ENCODE data around the gene TMEM183A.

TMEM183A gene

GRCh38 chr1:203028067-203028783 is 21.1 kb downstream of the TMEM183A start:
- Histone ChIP-seq H3K4me3 (ENCODE audit: insufficient read depth, low read depth, low read length) (no peak overlapping the region), H3K4me1 (ENCODE audit: control insufficient read depth, insufficient read depth, low read length) (peaks cover 18% of the 10 kb centered on the region), H3K27me3 (ENCODE audit: control insufficient read depth, insufficient read depth, low read length, poor library complexity, severe bottlenecking) (peaks cover 30% of the 10 kb centered on the region), H3K36me3 (ENCODE audit: control insufficient read depth, insufficient read depth, low read length) (peaks cover 15% of the 10 kb centered on the region), H3K27ac (ENCODE audit: insufficient read depth, low read depth, low read length, poor library complexity, severe bottlenecking) (no peak overlapping the region), H3K9me3 (ENCODE audit: control insufficient read depth, low read length) (no peaks in the 10 kb centered on the region)
- WGBS, 2 experiments: 89 to 90% methylated on average over 9 of the region's 9 CpGs

- H3K4me3 ChIP-seq (ENCODE audit: insufficient read depth, low read depth, low read length): no peak overlapping the region
- no peak overlapping the region for H3K27ac ChIP-seq (ENCODE audit: insufficient read depth, low read depth, low read length, poor library complexity, severe bottlenecking)
- 81 to 85% methylated on average over 13 of the region's 13 CpGs for WGBS, 2 experiments
Measured at GRCh38 chr1:203028784-203029553, 21.8 kb downstream of the TMEM183A start.

GRCh38 chr1:203031467-203031866 is 24.3 kb downstream of the TMEM183A start:
- WGBS, 2 experiments: 96% methylated on average over 6 of the region's 6 CpGs
- Histone ChIP-seq H3K27ac (ENCODE audit: insufficient read depth, low read depth, low read length, poor library complexity, severe bottlenecking) (no peak overlapping the region), H3K4me1 (ENCODE audit: control insufficient read depth, insufficient read depth, low read length) (peaks cover 18% of the 10 kb centered on the region), H3K27me3 (ENCODE audit: control insufficient read depth, insufficient read depth, low read length, poor library complexity, severe bottlenecking) (peaks cover 27% of the 10 kb centered on the region), H3K9me3 (ENCODE audit: control insufficient read depth, low read length) (no peaks in the 10 kb centered on the region), H3K4me3 (ENCODE audit: insufficient read depth, low read depth, low read length) (no peak overlapping the region), H3K36me3 (ENCODE audit: control insufficient read depth, insufficient read depth, low read length) (no peaks in the 10 kb centered on the region)

More at GRCh38 chr1:203028784-203029553, 21.8 kb downstream of the TMEM183A start:
- Histone ChIP-seq H3K27me3 (ENCODE audit: control insufficient read depth, insufficient read depth, low read length, poor library complexity, severe bottlenecking) (peaks cover 30% of the 10 kb centered on the region), H3K4me1 (ENCODE audit: control insufficient read depth, insufficient read depth, low read length) (peaks cover 18% of the 10 kb centered on the region), H3K36me3 (ENCODE audit: control insufficient read depth, insufficient read depth, low read length) (peaks cover 8% of the 10 kb centered on the region), H3K9me3 (ENCODE audit: control insufficient read depth, low read length) (no peaks in the 10 kb centered on the region)

- Histone ChIP-seq H3K4me3 (ENCODE audit: insufficient read depth, low read depth, low read length) (no peak overlapping the region), H3K27me3 (ENCODE audit: control insufficient read depth, insufficient read depth, low read length, poor library complexity, severe bottlenecking) (peaks cover 9% of the 10 kb centered on the region), H3K27ac (ENCODE audit: insufficient read depth, low read depth, low read length, poor library complexity, severe bottlenecking) (no peak overlapping the region), H3K36me3 (ENCODE audit: control insufficient read depth, insufficient read depth, low read length) (no peaks in the 10 kb centered on the region), H3K4me1 (ENCODE audit: control insufficient read depth, insufficient read depth, low read length) (peaks cover 9% of the 10 kb centered on the region), H3K9me3 (ENCODE audit: control insufficient read depth, low read length) (no peaks in the 10 kb centered on the region)
- WGBS, 2 experiments: 90 to 93% methylated on average over 2 of the region's 2 CpGs
Measured at GRCh38 chr1:203033287-203033686, 26.1 kb downstream of the TMEM183A start.

GRCh38 chr1:203033917-203034316 is 26.7 kb downstream of the TMEM183A start:
- Histone ChIP-seq H3K27me3 (ENCODE audit: control insufficient read depth, insufficient read depth, low read length, poor library complexity, severe bottlenecking) (peaks cover 3% of the 10 kb centered on the region), H3K4me1 (ENCODE audit: control insufficient read depth, insufficient read depth, low read length) (peaks cover 4% of the 10 kb centered on the region), H3K36me3 (ENCODE audit: control insufficient read depth, insufficient read depth, low read length) (no peaks in the 10 kb centered on the region), H3K27ac (ENCODE audit: insufficient read depth, low read depth, low read length, poor library complexity, severe bottlenecking) (no peak overlapping the region), H3K9me3 (ENCODE audit: control insufficient read depth, low read length) (no peaks in the 10 kb centered on the region), H3K4me3 (ENCODE audit: insufficient read depth, low read depth, low read length) (no peak overlapping the region)
- WGBS, 2 experiments: 92 to 93% methylated on average over 2 of the region's 2 CpGs

- Histone ChIP-seq H3K9me3 (ENCODE audit: control insufficient read depth, low read length) (no peaks in the 10 kb centered on the region), H3K27ac (ENCODE audit: insufficient read depth, low read depth, low read length, poor library complexity, severe bottlenecking) (no peak overlapping the region), H3K4me3 (ENCODE audit: insufficient read depth, low read depth, low read length) (no peak overlapping the region), H3K4me1 (ENCODE audit: control insufficient read depth, insufficient read depth, low read length) (no peaks in the 10 kb centered on the region), H3K27me3 (ENCODE audit: control insufficient read depth, insufficient read depth, low read length, poor library complexity, severe bottlenecking) (no peaks in the 10 kb centered on the region), H3K36me3 (ENCODE audit: control insufficient read depth, insufficient read depth, low read length) (no peaks in the 10 kb centered on the region)
- WGBS, 2 experiments: 90% methylated on average over 9 to 10 of the region's 10 CpGs
Measured at GRCh38 chr1:203034422-203035110, 27.4 kb downstream of the TMEM183A start.

- Histone ChIP-seq H3K4me1 (ENCODE audit: control insufficient read depth, insufficient read depth, low read length) (no peaks in the 10 kb centered on the region), H3K27ac (ENCODE audit: insufficient read depth, low read depth, low read length, poor library complexity, severe bottlenecking) (no peak overlapping the region), H3K9me3 (ENCODE audit: control insufficient read depth, low read length) (no peaks in the 10 kb centered on the region), H3K36me3 (ENCODE audit: control insufficient read depth, insufficient read depth, low read length) (no peaks in the 10 kb centered on the region), H3K4me3 (ENCODE audit: insufficient read depth, low read depth, low read length) (no peak overlapping the region), H3K27me3 (ENCODE audit: control insufficient read depth, insufficient read depth, low read length, poor library complexity, severe bottlenecking) (no peaks in the 10 kb centered on the region)
- WGBS, 2 experiments: 75% methylated on average over 15 of the region's 15 CpGs
Measured at GRCh38 chr1:203035111-203036000, 28.2 kb downstream of the TMEM183A start.

GRCh38 chr1:203036135-203036534 is 29.0 kb downstream of the TMEM183A start:
- Histone ChIP-seq H3K9me3 (ENCODE audit: control insufficient read depth, low read length) (no peaks in the 10 kb centered on the region), H3K4me1 (ENCODE audit: control insufficient read depth, insufficient read depth, low read length) (no peaks in the 10 kb centered on the region), H3K27ac (ENCODE audit: insufficient read depth, low read depth, low read length, poor library complexity, severe bottlenecking) (no peak overlapping the region), H3K36me3 (ENCODE audit: control insufficient read depth, insufficient read depth, low read length) (no peaks in the 10 kb centered on the region), H3K27me3 (ENCODE audit: control insufficient read depth, insufficient read depth, low read length, poor library complexity, severe bottlenecking) (no peaks in the 10 kb centered on the region), H3K4me3 (ENCODE audit: insufficient read depth, low read depth, low read length) (no peak overlapping the region)
- 68 to 81% methylated on average over 4 of the region's 4 CpGs for WGBS, 2 experiments

GRCh38 chr1:203036537-203036936 is 29.4 kb downstream of the TMEM183A start:
- Histone ChIP-seq H3K4me3 (ENCODE audit: insufficient read depth, low read depth, low read length) (no peak overlapping the region), H3K27me3 (ENCODE audit: control insufficient read depth, insufficient read depth, low read length, poor library complexity, severe bottlenecking) (no peaks in the 10 kb centered on the region), H3K27ac (ENCODE audit: insufficient read depth, low read depth, low read length, poor library complexity, severe bottlenecking) (no peak overlapping the region), H3K9me3 (ENCODE audit: control insufficient read depth, low read length) (no peaks in the 10 kb centered on the region), H3K36me3 (ENCODE audit: control insufficient read depth, insufficient read depth, low read length) (no peaks in the 10 kb centered on the region), H3K4me1 (ENCODE audit: control insufficient read depth, insufficient read depth, low read length) (no peaks in the 10 kb centered on the region)
- 30 to 40% methylated on average over 2 of the region's 2 CpGs for WGBS, 2 experiments
